Activated CD4-positive, alpha-beta T cell treated with anti-CD3 and anti-CD28 coated beads, Interleukin-2, Interleukin-6, amounts not matched to agents 100 ng/mL and 50 ng/mL, durations not matched to agents 16 hours and 8 hours (primary cell): ENCODE data around the gene IMPDH2.
"Not testable (repeated sequence)": the region's sequence is repeated elsewhere in the genome, so short reads cannot be mapped to it uniquely, and the experiment has no call there.

Experiments used
- DNase-seq: peaks from one replicate; pipeline ENCODE4 v3.0.0-alpha.2; 2020

The IMPDH2 gene

GRCh38 chr3:49021213-49021812, 7.9 kb downstream of the IMPDH2 start:
- DNase-seq: peak; percentile 100

GRCh38 chr3:49020330-49021212, 8.6 kb downstream of the IMPDH2 start:
- peak; percentile 63 for DNase-seq

GRCh38 chr3:49019941-49020329, 9.3 kb downstream of the IMPDH2 start:
- DNase-seq: no peak

- DNase-seq: no peak
Observed at GRCh38 chr3:49018707-49019006, 10.5 kb downstream of the IMPDH2 start.

- peak; percentile 80 for DNase-seq
Observed at GRCh38 chr3:49017971-49018706, 11.1 kb downstream of the IMPDH2 start, which contains the start of gene DALRD3. DALRD3 (minus strand) TSS chr3:49018580; CDS start chr3:49018564, 16 bp downstream.

DNA sequence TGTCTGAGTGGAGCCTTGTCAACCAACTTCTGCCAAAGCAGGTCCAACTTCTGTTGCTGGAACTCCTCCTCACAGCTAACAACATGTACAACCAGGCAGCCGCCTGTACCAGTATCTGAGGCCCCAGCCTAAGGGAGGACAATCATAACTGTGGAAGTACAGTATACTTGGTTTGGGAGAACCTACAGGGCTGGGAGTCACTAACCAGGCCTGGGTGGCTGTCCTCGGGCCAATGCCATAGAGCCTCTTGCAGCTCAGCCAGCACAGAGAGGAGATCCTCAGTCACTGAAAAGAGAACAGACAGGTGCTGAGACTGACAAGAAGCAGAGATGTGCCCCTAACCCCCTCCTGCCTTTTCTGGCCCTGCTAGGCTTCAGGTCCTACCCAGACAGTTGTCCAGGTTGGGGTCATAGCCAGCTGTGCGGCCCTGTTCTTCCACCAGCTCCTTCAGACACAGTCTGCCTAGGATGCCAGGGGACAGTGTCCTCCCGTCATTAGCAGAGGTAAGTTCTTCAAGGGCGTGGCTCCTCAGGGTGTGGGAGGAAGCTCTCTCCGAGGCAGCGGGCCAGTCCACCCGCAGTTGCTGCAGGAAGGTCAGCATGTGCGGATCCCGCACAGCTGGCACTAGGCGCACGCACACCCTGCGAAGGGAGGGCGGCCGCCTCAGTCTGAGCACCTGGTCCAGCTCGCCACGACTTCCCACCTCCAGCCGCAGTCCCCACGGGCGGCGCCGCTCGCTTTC, 11.8 kb downstream of the IMPDH2 start:
- DNase-seq: no peak

GRCh38 chr3:49016414-49017228, 12.6 kb downstream of the IMPDH2 start:
- DNase-seq: no peak

DNA sequence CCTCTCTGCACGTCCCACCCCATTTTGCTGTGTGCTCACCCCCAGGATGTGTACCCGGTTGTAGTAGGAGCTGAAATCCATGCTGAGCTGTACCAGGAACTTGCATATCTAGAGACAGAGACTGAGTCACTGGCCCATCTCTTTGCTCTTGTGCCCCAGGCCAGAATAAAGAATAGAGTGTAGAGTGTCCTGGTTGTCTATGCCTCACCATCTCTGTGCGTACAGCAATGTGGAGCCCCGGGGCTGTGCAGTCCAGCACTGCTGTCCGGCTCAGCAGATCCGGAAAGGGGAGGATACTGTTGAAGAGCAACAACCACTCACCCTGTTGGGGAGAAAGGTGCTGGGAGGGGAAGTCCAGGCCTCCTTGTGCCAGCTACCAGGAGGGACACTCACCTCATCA, 13.4 kb downstream of the IMPDH2 start:
- no peak for DNase-seq

- DNase-seq: no peak
Observed at GRCh38 chr3:49015072-49015471, 14.1 kb downstream of the IMPDH2 start.

DNA sequence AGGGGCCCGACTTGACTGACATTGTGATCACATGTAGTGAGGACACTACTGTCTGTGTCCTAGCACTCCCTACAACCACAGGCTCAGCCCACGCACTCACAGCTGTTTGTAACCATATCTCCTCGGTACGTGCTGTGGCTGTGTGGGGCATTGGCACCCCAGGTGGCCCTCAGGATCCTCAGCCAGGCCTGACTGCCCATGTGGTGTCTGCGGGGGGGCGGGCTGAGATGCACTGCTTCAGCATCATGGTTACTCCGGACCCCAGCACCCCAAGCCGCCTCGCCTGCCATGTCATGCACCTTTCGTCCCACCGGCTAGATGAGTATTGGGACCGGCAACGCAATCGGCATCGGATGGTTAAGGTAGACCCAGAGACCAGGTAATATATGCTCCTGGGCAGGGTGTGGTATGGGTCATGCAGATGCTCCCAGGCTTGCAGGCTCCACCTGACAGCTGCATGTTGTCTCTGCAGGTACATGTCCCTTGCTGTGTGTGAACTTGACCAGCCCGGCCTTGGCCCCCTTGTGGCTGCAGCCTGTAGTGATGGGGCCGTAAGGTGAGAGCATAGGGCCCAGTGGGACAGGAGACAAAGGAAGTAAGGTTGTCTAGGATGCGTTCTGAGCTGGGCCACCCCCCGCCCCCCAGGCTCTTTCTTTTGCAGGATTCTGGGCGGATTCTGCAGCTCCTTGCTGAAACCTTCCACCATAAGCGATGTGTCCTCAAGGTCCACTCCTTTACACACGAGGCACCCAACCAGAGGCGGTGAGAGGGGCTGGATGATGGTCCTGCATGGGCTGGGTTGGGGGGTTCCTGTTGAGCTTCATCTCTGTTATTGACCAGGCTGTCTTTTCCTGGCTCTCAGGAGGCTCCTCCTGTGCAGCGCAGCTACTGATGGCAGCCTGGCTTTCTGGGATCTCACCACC, 15.2 kb downstream of the IMPDH2 start:
- peak; percentile 66 for DNase-seq

DNA sequence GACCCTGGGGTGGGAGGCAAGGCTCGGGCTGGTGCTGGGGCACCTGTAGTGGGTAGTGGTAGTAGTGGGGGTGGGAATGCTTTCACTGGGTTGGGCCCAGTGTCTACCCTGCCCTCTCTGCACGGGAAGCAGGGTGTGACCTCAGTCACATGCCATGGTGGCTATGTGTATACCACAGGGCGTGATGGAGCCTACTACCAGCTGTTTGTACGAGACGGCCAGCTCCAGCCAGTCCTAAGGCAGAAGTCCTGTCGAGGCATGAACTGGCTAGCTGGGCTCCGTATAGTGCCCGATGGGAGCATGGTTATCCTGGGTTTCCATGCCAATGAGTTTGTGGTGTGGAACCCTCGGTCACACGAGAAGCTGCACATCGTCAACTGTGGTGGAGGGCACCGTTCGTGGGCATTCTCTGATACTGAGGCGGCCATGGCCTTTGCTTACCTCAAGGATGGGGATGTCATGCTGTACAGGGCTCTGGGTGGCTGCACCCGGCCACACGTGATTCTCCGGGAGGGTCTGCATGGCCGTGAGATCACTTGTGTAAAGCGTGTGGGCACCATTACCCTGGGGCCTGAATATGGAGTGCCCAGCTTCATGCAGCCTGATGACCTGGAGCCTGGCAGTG, 16.0 kb downstream of the IMPDH2 start:
- no peak for DNase-seq

- no peak for DNase-seq
Observed at GRCh38 chr3:49012441-49013017, 16.7 kb downstream of the IMPDH2 start.

DNA sequence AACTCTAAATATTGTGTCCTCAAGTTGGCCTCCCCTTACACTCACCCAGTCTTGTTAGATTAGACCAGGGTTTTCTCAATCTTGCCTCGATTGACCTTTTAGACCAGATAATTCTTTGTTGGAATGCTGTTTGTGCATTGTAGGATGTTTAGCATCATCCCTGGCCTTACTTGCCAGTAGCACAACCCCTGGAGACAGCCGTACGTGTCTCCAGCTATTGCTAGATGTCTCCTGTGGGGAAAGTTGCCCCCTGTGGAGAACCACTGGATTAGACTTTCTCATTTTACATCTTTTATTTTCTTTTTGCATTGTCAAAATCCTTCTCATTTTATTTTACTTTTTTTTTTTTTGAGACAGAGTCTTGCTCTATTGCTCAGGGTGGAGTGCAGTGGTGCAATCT, 19.8 kb downstream of the IMPDH2 start:
- DNase-seq: no peak

DNA sequence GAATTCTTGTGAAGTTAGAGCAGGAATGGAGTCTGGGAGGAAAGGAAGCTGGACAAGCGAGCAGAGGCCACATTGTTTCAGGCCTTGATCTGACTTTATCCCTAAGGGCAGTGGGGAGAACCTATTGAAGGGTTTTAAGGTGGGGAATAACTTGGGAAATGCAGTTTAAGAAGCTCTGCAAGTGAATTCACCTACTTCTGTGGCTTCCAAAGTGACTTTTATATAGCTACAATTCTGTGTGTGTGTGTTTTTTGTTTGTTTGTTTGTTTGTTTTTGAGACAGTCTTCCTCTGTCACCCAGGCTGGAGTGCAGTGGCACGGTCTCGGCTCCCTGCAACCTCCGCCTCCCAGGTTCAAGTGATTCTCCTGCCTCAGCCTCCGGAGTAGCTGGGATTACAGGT, 20.6 kb downstream of the IMPDH2 start:
- DNase-seq: not testable (repeated sequence)

DNA sequence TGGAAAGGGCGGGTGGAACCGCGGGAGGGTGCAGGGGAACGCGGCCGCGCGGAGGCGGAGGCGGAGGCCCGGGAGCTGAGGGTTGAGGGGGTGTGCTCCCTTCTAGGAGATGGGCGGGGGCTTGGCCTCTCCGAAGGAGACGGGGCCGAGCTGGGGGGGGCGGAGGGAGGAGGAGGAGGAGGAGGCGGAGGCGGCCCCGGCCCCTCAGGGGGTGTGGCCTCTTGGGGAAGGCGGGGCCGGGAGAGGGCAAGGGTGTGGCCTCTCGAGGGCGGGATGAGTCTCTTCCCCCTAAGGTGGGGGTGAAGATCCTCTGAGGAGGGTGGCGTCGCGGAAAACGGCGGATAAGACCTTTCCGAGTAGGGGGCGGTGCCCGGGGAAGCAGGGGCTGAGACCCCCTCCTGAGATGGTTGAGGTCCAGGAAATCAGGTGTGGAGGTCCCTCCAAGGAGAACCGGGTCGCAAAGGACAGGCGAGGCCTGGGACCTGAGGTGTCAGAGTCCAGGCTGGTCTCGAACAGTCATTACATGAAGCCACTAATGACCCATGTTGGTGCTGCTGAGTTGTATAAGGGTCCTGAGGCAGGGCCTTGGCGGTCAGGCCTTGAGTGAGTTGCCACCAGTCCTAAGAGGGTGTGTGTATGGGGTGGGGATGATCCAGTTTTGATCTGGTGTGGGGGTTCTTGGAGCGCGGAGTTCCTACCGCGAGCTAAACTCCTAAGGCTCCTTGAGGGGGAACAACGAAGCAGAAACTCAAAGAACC, 21.2 kb downstream of the IMPDH2 start:
- peak; percentile 95 for DNase-seq

DNA sequence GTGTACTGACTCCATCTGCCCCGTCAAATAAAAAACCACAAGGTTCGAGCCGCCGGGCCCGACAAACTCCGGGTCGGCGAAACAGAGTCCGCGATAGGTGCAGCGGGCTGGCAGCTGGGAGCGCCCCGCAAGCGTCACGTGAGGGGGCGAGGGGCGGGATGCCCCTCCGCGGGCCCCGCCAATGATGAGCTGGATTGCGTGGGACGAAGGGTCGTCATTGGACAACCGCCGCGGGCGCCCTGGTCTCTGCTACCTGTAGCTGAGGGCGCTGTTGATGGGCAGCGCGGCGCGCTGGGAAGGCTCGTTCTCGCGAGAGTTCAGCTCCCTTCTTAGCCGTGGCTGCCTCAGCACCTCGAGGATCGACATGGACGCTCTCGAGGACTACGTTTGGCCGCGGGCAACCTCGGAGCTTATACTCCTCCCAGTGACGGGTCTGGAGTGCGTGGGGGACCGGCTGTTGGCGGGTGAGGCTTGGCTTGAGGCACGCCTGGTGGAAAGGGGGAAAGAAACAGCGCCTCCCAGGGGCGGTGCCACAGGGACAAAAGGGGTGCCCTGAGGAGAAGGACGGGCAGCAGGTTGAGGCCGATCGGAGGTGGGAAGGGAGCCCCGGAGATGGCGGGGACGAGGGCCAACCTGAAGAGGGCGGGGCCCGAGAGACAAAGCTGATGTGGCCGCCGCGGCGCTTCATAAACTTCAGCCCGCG, 22.0 kb downstream of the IMPDH2 start, which contains the start of gene WDR6:
WDR6 (plus strand) TSS at position 324 of the 703 bp plus-strand sequence; CDS start at position 365, 41 bp downstream.
- peak; percentile 99 for DNase-seq

DNA sequence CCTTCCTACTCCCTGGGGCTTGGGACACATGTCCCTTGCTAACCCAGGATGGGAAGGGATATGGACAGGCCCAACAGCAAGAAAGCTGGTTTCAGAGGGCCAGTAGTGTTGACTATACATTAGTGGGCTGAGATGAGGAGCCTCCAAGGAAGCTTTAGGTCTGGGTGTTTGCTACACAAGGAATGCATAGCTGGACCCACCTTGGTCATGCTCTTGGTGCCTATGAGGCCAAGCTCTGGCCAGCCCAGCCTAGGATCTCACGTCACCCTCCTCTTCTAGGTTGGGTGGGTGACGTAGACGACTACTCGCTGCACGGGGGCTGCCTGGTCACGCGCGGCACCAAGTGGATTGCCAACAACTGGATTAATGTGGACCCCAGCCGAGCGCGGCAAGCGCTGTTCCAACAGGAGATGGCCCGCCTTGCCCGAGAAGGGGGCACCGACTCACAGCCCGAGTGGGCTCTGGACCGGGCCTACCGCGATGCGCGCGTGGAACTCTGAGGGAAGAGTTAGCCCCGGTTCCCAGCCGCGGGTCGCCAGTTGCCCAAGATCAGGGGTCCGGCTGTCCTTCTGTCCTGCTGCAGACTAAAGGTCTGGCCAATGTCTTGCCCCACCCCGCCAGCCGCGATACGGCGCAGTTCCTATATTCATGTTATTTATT, 22.7 kb downstream of the IMPDH2 start:
- no peak for DNase-seq

GRCh38 chr3:49005998-49006397, 23.2 kb downstream of the IMPDH2 start:
- no peak for DNase-seq
